ENCODE results near the gene PATJ.

- TF ChIP-seq POLR2AphosphoS5 (IDR thresholded peaks at IDR 0.05; ENCODE audit: borderline replicate concordance, low read depth, low read length) (no peak), EZH2 (IDR thresholded peaks at IDR 0.05) (no peak)
These were observed 468.7 kb downstream of the PATJ start for GRCh38 chr1:62210960-62211359.
